Left lobe of liver (tissue), 2 donors: ENCODE results near the gene ONECUT1. TPM values are rescaled to one million over a fixed set of nuclear protein-coding genes. Genes with fewer than 3 reads are reported as not detected.
A peak's percentile ranks its signal among the peaks of the same experiment; 100 is the strongest.

ENCODE experiments used
- ATAC-seq: fragments of 200-7000 bp; cut with Tn5 transposase; one replicate; pipeline ENCODE4 v1.9.1; 2020; ENCODE audit warnings: mild to moderate bottlenecking, moderate library complexity
- DNase-seq: peaks from one replicate; pipeline ENCODE4 v3.0.0-alpha.2; 2020; ENCODE audit warnings: low spot score
- total RNA-seq: library from RNA; stranded (reverse); gene quantifications from one replicate; pipeline ENCODE4 v1.2.1, GENCODE V29; 2021
- donor health status: DM: no; HTN: no; CAD: no; lungs with moderate emphysema.
- donor health status: DM: no; HTN: yes; CAD: no.

The ONECUT1 gene
- total RNA-seq, 1 donor from 2014 or later, result 63.0 TPM

GRCh38 chr15:52734329-52734728 is 55.8 kb downstream of the ONECUT1 start:
- ATAC-seq, result no peak
- no peak for DNase-seq

GRCh38 chr15:52733696-52734255 is 56.4 kb downstream of the ONECUT1 start:
- peak; percentile 27 for ATAC-seq

GRCh38 chr15:52733088-52733487 is 57.0 kb downstream of the ONECUT1 start:
- DNase-seq (peak; percentile 60), ATAC-seq (peak; percentile 70)

More at GRCh38 chr15:52733696-52734255, 56.4 kb downstream of the ONECUT1 start:
- no peak for DNase-seq

GRCh38 chr15:52732551-52732950 is 57.6 kb downstream of the ONECUT1 start:
- ATAC-seq (no peak), DNase-seq (no peak)

- ATAC-seq, result no peak
- DNase-seq, result no peak
Observed at GRCh38 chr15:52731732-52732470, 58.2 kb downstream of the ONECUT1 start.

DNA sequence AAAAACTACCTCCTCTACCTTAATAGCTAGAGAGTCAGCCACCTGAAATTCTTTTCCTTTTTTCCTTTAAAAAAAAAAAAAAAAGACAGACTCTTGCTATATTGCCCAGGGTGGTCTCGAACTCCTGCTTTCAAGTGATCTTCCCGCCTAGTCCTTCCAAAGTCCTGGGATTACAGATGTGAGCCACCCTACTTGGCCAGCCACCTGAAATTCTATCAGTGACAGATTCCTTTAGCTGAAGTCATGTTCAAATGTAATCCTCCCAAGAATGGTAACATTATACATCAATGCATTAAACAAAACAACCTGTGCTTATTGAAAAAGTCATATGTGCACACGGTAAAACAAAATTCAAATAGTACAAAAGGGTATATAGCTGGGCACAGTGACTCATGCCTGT is 59.1 kb downstream of the ONECUT1 start:
- no peak for DNase-seq
- ATAC-seq, result no peak

- DNase-seq (no peak), ATAC-seq (no peak)
Observed at GRCh38 chr15:52730594-52730993, 59.5 kb downstream of the ONECUT1 start.

DNA sequence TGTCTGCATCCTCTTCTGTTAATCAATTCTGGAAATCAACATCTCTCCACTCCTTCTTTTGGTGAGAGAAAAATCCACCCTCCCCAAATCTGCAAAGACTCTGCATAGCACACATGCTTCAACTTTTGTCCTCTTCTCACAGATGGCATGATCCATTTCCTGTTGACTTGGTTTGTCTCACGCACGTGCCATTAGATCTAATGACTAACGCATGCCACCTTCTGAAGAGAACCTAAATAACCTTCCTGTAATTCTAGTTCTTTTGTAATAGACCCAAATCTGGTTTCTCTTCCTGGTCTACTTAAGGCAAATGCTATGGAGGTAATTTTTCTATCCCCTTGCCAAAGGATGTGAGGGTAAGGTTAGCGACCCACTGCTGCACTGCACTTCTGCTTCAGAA is 60.0 kb downstream of the ONECUT1 start:
- DNase-seq (no peak), ATAC-seq (peak; percentile 37)

- ATAC-seq, result no peak
- DNase-seq, result no peak
Observed at GRCh38 chr15:52728899-52729298, 61.2 kb downstream of the ONECUT1 start.

DNA sequence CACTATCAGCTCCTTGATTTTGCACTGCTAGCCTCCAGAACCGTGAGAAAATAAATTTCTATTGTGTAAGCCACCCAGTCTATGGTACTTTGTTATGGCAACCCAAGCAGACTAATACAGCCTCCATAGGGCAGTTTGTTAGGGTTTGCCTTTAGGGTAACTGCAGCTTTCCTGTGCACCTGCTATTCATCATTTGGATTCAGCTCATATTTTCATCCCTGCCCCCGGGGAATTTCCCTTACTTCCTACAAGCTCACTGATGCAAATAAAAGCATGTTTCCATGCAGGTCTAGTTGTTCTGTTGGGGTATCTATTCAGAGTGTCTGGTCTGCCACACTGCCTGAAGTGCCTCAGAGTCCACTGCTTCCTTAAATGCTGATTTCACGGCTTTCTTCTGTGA is 62.3 kb downstream of the ONECUT1 start:
- ATAC-seq (no peak), DNase-seq (no peak)

DNA sequence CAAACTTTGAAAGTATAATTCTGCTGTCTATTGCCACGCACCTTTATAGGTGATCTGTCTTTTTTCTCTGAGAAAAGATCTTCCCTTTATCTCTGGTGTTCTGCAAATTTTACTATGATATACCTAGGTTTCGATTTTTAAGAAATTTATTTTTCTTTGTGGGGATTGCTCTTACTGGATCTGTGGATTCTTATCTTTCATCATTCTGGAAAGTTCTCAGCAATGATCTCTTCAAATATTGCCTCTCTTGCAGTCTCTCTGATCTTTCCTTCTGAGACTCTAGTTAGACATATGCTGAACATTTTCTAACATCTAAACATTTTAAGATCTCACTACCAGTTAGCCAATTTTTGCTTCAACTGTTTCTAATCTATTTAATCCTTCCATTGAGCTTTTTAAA is 63.9 kb downstream of the ONECUT1 start:
- no peak for DNase-seq
- no peak for ATAC-seq

DNA sequence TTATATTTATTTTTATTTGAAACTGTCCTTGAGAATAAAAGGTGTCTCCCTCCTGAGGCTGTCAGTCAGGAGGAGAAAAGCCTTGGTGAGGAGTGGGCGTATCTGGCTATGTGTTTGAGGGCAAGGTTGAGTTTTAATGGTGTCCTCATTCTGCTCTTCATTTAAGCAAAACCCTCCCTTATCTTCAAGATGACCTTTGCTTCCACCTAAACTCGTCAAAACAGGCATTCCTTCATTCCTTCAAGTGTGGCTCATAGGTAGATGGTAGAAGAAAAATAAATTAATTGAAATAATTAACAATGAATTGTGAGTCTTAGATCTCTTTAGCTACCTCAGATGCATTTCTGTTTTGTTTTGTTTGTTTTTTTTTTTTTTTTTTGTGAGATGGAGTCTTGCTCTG is 71.6 kb downstream of the ONECUT1 start:
- ATAC-seq (no peak), DNase-seq (no peak)

GRCh38 chr15:52717924-52718323 is 72.2 kb downstream of the ONECUT1 start:
- ATAC-seq, result peak; percentile 85
- DNase-seq, result no peak

- no peak for DNase-seq
- no peak for ATAC-seq
Observed at GRCh38 chr15:52717481-52717880, 72.7 kb downstream of the ONECUT1 start.

DNA sequence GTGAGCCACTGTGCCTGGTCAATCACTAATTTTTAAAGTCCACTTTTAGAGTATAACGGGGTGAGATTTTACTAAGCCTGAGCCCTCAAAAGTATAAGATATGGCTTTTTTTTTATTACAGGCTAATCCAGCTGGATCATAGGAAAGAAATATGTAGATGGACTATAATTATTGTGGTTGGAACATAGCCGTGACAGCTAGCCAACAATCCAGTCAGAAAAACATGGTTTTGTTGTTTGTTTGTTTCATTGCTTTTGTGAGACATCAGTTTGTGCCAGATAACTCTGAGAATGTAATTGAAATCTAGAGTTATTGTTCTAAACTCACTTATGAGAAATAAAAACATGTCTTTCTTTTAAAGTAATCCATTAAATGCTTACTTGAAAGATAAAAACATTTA is 73.6 kb downstream of the ONECUT1 start:
- DNase-seq (no peak), ATAC-seq (no peak)

- no peak for ATAC-seq
- DNase-seq, result no peak
Observed at GRCh38 chr15:52715411-52715810, 74.7 kb downstream of the ONECUT1 start.

GRCh38 chr15:52714968-52715367 is 75.2 kb downstream of the ONECUT1 start:
- ATAC-seq (no peak), DNase-seq (no peak)

DNA sequence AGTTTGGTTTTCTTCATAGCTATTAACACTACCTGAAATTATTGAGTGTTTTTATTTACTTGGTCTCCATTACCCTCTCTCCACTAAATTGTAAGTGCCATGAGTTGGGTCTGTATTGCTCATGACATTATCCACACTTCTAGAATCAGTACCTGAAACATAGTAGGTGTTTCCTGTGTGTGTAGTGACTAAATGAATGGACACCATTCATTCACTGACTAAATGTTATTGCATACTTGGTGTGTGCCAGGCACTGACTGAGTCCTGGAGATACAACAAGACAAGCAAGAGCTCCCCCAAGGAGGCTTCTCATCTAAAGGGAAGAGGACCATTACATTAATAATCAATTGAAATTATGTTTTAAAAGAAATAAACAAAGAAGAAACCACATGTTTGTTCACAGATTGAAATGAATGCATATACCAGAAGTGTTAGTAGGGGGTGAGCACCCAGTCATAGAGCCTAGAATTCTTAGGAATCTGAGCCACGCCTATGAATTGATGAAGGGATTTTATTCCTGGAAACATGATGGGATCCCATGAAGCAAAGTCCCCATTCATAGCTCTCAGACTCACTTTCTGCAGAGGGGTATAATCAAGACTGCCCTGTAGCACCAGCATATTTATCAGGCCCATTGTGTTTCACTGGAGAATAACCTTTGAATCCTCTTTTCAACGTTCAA is 79.3 kb downstream of the ONECUT1 start:
- ATAC-seq (no peak), DNase-seq (no peak)

DNA sequence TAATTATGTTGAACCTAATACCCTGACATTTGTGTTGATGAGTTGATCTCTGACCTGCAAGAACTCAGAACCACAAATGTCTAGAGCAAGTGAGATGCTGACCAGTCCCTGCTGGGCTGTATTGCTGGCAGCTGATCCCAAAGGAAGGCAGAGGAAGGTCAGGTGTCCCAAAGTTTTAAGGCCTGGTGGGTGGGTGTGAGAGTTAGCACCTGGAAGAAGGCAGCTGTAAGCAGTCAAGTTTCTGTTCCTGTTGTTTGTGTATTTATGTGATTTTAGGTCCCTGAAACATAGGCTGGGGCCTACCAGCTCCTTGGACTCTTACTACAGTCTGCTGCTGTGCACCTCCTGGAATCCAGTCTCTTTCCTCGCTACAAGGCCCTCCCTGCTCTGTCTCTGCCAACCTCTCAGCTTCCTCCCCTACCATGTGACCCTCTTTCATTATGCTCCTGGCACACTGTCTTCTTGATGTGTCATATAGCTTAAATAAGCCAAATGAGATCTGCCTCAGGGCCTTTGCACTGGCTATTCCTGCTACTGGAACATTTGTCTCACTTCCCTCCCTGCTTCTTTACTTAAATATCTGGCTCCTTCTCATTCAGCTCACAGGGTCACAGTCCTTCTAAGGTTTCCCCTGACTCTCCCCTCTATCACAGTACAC is 80.0 kb downstream of the ONECUT1 start:
- ATAC-seq (no peak), DNase-seq (no peak)

GRCh38 chr15:52709187-52709981 is 80.8 kb downstream of the ONECUT1 start:
- peak; percentile 95 for ATAC-seq

More at GRCh38 chr15:52709187-52709981, 80.8 kb downstream of the ONECUT1 start:
- peak; percentile 87 for DNase-seq
